ENCODE measurements around the gene ARFIP1.

The ARFIP1 gene

GRCh38 chr4:152961773-152962115 lies 182.0 kb downstream of the ARFIP1 start:
- DNase-seq (ENCODE audit: low spot score), result no peak
